GM21515 (cell line): Measurements from ENCODE around the gene FOXO1.

Experiments
- ATAC-seq: cut with Tn5 transposase; IDR thresholded peaks from one replicate; pipeline ENCODE4 v1.9.1; 2021; ENCODE audit not compliant: unreplicated experiment

The FOXO1 gene

DNA sequence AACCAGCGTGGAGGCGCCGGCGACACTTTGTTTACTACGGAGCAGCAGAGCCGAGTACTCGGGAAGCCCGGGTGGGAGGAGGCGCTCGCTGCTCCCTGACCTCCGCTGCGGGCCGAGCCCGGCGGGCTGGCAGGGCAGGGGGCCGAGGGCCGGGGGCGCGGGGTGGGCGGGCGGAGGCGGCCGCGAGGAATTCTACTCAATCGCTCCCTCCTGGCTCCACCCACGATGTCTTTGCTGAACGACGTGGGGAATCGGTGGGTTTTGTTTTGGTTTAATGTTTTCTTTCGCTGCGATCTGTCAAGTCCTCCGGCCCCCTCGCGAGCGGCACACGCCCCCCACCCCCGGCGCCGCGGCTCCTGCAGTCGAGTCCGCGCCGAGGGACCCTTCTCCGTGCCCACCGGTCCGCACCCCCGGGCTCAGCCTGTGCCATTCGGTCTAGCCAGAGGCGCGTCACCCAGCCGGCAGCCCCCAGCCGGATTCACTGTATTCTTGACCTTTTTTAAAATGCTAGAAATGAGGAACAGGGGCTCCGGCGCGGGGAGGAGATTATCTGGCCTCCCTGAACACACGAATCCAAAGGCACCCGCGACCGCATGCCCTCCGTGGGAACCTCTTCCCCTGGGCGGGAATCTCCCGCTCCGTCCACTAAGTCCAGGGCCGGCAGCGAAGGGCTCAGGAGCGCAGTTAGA lies 636 bp upstream of the FOXO1 start:
- ATAC-seq = no peak

- ATAC-seq = peak; percentile 6
These were observed 1.1 kb downstream of the FOXO1 start for GRCh38 chr13:40665126-40666044.

- ATAC-seq = peak; percentile 32
These were observed 1.9 kb downstream of the FOXO1 start for GRCh38 chr13:40664350-40665125.

GRCh38 chr13:40664100-40664349 lies 2.4 kb downstream of the FOXO1 start:
- peak; percentile 32 for ATAC-seq

GRCh38 chr13:40662866-40663265 lies 3.6 kb downstream of the FOXO1 start:
- ATAC-seq = peak; percentile 21

GRCh38 chr13:40661875-40662665 lies 4.4 kb downstream of the FOXO1 start:
- ATAC-seq = no peak

DNA sequence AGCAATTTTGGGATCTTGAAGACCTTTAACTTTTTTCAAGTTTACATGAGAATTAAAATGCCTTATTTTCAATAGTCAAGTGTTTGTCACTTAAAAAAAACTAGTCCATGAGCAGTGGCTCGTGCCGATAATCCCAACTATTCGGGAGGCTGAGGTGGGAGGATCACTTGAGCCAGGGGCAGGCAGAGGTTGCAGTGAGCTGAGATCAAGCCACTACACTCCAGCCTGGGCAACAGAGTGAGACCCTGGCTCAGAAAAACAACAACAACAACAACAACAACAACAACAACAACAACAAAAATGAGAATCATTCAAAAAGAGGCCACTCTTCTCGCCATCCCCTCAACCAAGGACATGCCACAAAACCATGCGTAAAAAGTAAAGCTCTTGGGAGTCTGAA lies 5.7 kb downstream of the FOXO1 start:
- no peak for ATAC-seq

GRCh38 chr13:40660141-40660664 lies 6.2 kb downstream of the FOXO1 start:
- ATAC-seq = no peak

DNA sequence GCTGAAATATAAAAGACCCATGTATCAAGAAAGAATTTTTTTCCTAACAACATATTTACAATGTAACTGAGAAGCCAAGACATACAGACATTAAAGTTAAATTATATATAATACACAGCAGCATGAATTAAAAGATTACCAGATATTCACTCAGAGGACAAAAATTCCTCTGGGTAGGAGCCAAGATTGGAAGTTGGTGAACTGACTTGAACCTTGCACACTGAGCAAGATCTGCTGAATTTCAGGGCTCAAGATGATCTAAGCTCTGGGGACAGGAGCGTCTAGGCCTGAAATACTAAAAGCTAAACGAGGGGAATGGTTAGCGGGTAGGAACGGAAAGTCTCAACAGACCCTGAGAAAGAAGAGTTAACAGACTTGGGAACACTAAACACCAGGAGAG lies 8.5 kb downstream of the FOXO1 start:
- no peak for ATAC-seq

- no peak for ATAC-seq
These were observed 9.1 kb downstream of the FOXO1 start for GRCh38 chr13:40657307-40657706.

DNA sequence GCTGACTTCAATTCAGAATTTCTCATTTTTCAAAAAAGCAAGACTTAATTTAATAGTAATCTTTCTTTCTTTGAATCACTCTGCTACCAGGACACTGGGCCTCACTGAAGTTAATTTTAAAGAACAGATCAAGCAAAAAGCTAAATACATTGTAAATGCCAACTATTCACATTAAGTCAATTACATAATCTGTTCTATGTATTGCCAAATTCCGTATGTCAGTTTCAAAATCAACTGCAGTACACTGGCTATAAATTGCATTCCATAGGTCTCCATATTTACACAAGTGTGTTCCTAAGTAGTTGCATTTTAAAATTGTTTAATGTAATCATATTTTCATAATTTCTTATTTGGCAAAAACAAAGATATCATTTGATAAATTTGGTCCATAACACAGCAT lies 10.1 kb downstream of the FOXO1 start:
- no peak for ATAC-seq

DNA sequence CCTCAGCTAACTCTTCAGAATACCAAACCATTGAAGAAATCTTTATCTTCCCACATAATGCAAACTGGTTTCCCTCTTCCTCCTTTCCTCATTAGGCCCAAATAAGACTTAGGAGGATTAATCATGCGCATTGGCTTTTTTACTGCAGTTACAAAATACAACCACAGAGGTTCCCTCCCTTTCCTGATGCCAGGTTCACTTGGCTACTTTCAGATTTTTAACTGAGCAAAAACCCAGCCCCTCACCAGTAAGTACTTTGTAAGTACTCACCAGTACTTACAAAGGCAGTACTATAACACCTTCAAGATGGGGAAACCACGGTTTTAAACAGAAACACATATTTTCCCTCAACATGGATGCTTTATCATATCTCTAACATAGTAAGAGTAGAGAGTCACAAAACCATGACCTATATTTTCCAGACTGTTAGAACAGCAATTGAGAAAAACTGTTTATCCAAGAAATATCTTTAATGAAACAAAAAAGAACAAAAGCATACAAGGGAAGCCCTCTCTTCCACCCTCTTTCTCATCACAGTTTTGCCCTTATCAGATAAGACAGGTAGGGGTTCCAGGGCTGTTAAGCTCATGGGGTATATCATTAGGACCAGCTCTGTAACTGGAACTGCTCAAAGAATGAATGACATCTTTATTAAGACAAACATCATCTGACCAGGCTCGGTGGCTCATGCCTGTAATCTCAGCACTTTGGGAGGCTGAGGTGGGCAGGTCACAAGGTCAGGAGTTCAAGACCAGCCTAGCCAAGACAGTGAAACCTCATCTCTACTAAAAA lies 12.7 kb downstream of the FOXO1 start:
- ATAC-seq = no peak

DNA sequence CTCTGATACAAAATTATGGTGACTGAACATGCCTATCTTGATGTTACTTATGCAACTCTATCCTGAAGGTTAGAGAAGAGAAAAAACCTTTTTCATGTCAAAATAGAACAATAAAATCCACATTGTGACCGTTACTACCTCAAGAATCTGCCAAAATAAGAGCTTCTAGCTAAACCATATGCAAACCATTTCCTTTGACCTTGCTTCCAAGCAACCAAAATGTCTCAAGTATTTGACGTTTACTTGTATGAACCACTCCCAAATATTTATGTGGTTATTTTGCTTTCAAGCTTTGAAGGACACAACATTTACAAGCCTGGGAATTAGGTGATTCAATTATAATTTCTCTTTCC lies 13.9 kb downstream of the FOXO1 start:
- peak; percentile 37 for ATAC-seq

- peak; percentile 42 for ATAC-seq
These were observed 14.4 kb downstream of the FOXO1 start for GRCh38 chr13:40651866-40652587.

GRCh38 chr13:40648841-40649240 lies 17.6 kb downstream of the FOXO1 start:
- no peak for ATAC-seq

DNA sequence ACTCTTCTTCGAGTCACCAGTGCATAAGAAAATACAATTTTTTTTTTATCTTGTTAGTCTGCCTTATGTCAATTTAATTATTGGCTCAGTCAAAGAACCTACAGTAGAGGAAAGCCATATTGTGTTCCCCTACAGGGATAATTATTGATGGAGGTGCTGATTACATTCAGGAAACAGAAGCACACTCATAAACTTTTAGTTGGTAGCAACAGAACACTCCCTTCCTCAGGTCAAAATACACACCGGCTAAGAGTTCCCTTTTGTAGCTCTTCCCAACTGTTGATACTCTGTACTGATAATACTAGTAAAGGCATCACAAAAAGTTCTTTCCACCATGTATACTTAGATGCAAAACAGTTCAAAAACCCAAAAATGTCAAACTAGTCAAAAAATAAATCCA lies 18.4 kb downstream of the FOXO1 start:
- no peak for ATAC-seq

DNA sequence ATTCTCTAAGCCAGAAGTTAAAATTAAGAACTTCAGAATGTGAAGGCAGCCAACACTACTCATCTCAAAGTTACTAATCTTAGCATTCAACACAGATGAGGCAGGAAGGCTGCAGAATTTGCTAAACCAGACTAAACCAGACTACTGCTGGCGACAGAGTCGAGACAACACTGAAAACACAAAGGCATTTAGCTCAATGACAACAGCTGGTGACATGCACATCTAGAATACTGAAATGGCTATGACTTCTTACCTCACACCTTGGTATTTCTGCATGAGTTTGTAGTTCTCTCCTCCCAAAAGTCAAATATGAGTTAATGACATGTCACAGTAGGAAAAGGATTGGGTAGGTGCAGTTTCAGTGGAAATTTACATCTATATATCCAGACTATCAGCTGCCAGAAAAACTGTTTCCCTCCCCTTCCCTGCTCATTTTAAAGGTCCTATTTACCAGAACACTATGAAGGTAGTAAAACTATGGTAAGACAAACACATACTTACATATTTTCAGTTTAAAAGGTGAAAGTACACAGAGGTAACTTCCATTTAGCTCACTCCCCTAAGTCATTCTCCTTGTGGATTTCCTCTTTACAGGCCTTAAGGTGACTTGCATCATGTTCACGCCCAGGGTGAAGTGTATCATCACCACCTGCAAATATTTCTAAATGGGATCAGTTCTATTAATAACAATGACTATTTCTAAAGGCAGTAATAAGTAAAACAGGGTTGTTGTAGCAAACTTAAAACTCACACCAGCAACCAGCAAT lies 21.4 kb downstream of the FOXO1 start:
- ATAC-seq = no peak

- no peak for ATAC-seq
These were observed 25.5 kb downstream of the FOXO1 start for GRCh38 chr13:40640845-40641458.
